GM06990 (cell line): ENCODE measurements around the gene SERPINA5.
"Not testable (repeated sequence)": the region's sequence is repeated elsewhere in the genome, so short reads cannot be mapped to it uniquely, and the experiment has no call there.

ENCODE experiments used
- DNase-seq: peaks from one replicate; pipeline ENCODE4 v3.0.0-alpha.2; 2011; ENCODE audit not compliant: insufficient read length; ENCODE audit errors: extremely low read depth
- H3K27me3 ChIP-seq: replicated peaks from 2 replicates; pipeline ENCODE4 v1.6.0; 2011; ENCODE audit warnings: low read length; ENCODE audit not compliant: control insufficient read depth, insufficient read depth
- H3K36me3 ChIP-seq: 2 replicates; pipeline ENCODE4 v1.5.1; 2011; ENCODE audit warnings: low read length; ENCODE audit not compliant: control insufficient read depth, insufficient read depth
- H3K4me3 ChIP-seq: replicated peaks from 2 replicates; pipeline ENCODE4 v1.5.1; 2011; ENCODE audit warnings: low read depth, mild to moderate bottlenecking, control low read depth, low read length
- CTCF ChIP-seq: IDR thresholded peaks from 2 replicates; pipeline ENCODE4 v1.5.1; 2011; ENCODE audit warnings: low read length, control low read depth, mild to moderate bottlenecking, inconsistent platforms; ENCODE audit not compliant: insufficient read depth, poor library complexity, severe bottlenecking

Gene SERPINA5

GRCh38 chr14:94599656-94600004 is 18.4 kb downstream of the SERPINA5 start:
- Histone ChIP-seq H3K4me3 (no peak overlapping the region), H3K36me3 (no peaks in the 10 kb centered on the region), H3K27me3 (peaks cover 1% of the 10 kb centered on the region)
- no peak for DNase-seq
- TF ChIP-seq CTCF = no peak

GRCh38 chr14:94600148-94600545 is 18.9 kb downstream of the SERPINA5 start:
- DNase-seq = no peak
- H3K27me3 ChIP-seq = peaks cover 1% of the 10 kb centered on the region
- H3K36me3 ChIP-seq = no peaks in the 10 kb centered on the region
- H3K4me3 ChIP-seq = no peak overlapping the region
- no peak for TF ChIP-seq CTCF

- DNase-seq = no peak
- H3K4me3 ChIP-seq = no peak overlapping the region
- TF ChIP-seq CTCF = no peak
- peaks cover 1% of the 10 kb centered on the region for H3K27me3 ChIP-seq
- H3K36me3 ChIP-seq = no peaks in the 10 kb centered on the region
Observed at GRCh38 chr14:94601884-94602391, 20.7 kb downstream of the SERPINA5 start.

- H3K4me3 ChIP-seq = no peak overlapping the region
- peaks cover 1% of the 10 kb centered on the region for H3K27me3 ChIP-seq
- TF ChIP-seq CTCF = no peak
- no peaks in the 10 kb centered on the region for H3K36me3 ChIP-seq
- DNase-seq = no peak
Observed at GRCh38 chr14:94602722-94603121, 21.5 kb downstream of the SERPINA5 start.

GRCh38 chr14:94605361-94605760 is 24.1 kb downstream of the SERPINA5 start:
- DNase-seq = no peak
- H3K4me3 ChIP-seq = no peak overlapping the region
- no peaks in the 10 kb centered on the region for H3K36me3 ChIP-seq
- no peak for TF ChIP-seq CTCF
- H3K27me3 ChIP-seq = peaks cover 1% of the 10 kb centered on the region

GRCh38 chr14:94608966-94609365 is 27.7 kb downstream of the SERPINA5 start:
- H3K27me3 ChIP-seq, H3K36me3 ChIP-seq, H3K4me3 ChIP-seq, DNase-seq: not testable (repeated sequence)
